Panc1 (cell line): ENCODE measurements around the gene ANTXR2. TPM values are rescaled to one million over a fixed set of nuclear protein-coding genes. Genes with fewer than 3 reads are reported as not detected.

Source experiments
- ATAC-seq: fragments of 200-7000 bp; cut with Tn5 transposase; 2 replicates; pipeline ENCODE4 v1.9.1; 2020; ENCODE audit warnings: mild to moderate bottlenecking, moderate library complexity
- BruUV-seq: library from RNA; stranded (reverse); fragments of 400-500 nt; replicated peaks from 2 replicates; lab custom pipeline; 2021; lab: Mats Ljungman, UMichigan
- CTCF ChIA-PET: fragments of 300-600 bp; sonication (Branson Sonifier 250); formaldehyde crosslinking; loops from one replicate; lab custom pipeline; 2022; ENCODE audit warnings: antibody characterized with exemption; lab: Charles Lee
- POLR2A ChIA-PET: fragments of 300-600 bp; sonication (Branson Sonifier 250); formaldehyde crosslinking; loops from one replicate; lab custom pipeline; 2022; ENCODE audit warnings: antibody characterized with exemption; lab: Charles Lee
- DNase-seq: peaks from one replicate; pipeline ENCODE4 v3.0.0-alpha.2; 2010; ENCODE audit warnings: low read depth, low spot score
- H3K27ac ChIP-seq: 2 replicates; pipeline ENCODE4 v1.5.1; 2011; ENCODE audit warnings: mild to moderate bottlenecking, low read length, inconsistent platforms
- H3K27me3 ChIP-seq: fragments of 200-500 bp; sonication (Bioruptor generic); 2 replicates; pipeline ENCODE4 v1.6.0; 2014; ENCODE audit warnings: low read length, inconsistent platforms; ENCODE audit not compliant: control insufficient read depth, insufficient read depth
- H3K36me3 ChIP-seq: fragments of 200-500 bp; sonication (Bioruptor generic); 2 replicates; pipeline ENCODE4 v1.5.1; 2014; ENCODE audit warnings: inconsistent platforms, mild to moderate bottlenecking, low read length, moderate library complexity; ENCODE audit not compliant: control insufficient read depth, insufficient read depth
- H3K4me1 ChIP-seq: 2 replicates; pipeline ENCODE4 v1.5.1; 2011; ENCODE audit warnings: inconsistent platforms, mild to moderate bottlenecking, low read length, moderate library complexity; ENCODE audit not compliant: control insufficient read depth, insufficient read depth
- H3K4me3 ChIP-seq, 2 experiments: 2 replicates each; pipeline ENCODE4 v1.5.1; 2011 to 2012; ENCODE audit warnings: low read depth in 2 of 2, low read length in 2 of 2, mild to moderate bottlenecking in 2 of 2, inconsistent platforms in 1 of 2, moderate library complexity in 1 of 2
- H3K9me3 ChIP-seq: fragments of 200-500 bp; sonication (Bioruptor generic); 2 replicates; pipeline ENCODE4 v1.5.1; 2014; ENCODE audit warnings: low read depth, mild to moderate bottlenecking, inconsistent platforms, low read length, moderate library complexity; ENCODE audit not compliant: control insufficient read depth, insufficient read depth
- POLR2AphosphoS5 ChIP-seq: IDR thresholded peaks from 2 replicates; pipeline ENCODE4 v1.6.1; 2012; ENCODE audit warnings: mild to moderate bottlenecking, low read depth, low read length, moderate library complexity
- SIN3A ChIP-seq: IDR thresholded peaks from 2 replicates; pipeline ENCODE4 v1.6.1; 2012; ENCODE audit warnings: low read depth, mild to moderate bottlenecking, low read length, moderate library complexity, borderline replicate concordance; ENCODE audit not compliant: insufficient read depth
- TCF7L2 ChIP-seq: IDR thresholded peaks from 2 replicates; pipeline ENCODE4 v1.6.1; 2011; ENCODE audit warnings: mild to moderate bottlenecking, low read depth, low read length, inconsistent platforms
- in situ Hi-C: cut with HindIII; loops from 2 replicates; pipeline ENCODE4 v1.10.0; 2016; ENCODE audit warnings: low sequenced_read_pairs, low pct_unique_long_range_greater_than_20kb
- intact Hi-C: fragments of 100-400 bp; cut with micrococcal nuclease; formaldehyde crosslinking; loops from one replicate; pipeline ENCODE4 v1.10.0; 2022; ENCODE audit not compliant: unreplicated experiment
- total RNA-seq: library from RNA; stranded (reverse); gene quantifications from one replicate; pipeline ENCODE4 v1.2.1, GENCODE V29; 2021; ENCODE audit not compliant: unreplicated experiment
- TF ChIP-seq, protein P1 (sequence below), 2 experiments: IDR thresholded peaks; 2 replicates each; pipeline ENCODE4 v1.6.1; 2011 to 2012; ENCODE audit warnings: low read depth in 2 of 2, control low read depth in 1 of 2, low read length in 1 of 2, mild to moderate bottlenecking in 1 of 2, moderate library complexity in 1 of 2; ENCODE audit not compliant: insufficient read depth in 1 of 2
- TF ChIP-seq, protein P2 (sequence below): fragments of 450-650 bp; IDR thresholded peaks from 2 replicates; pipeline ENCODE4 v1.5.1; 2017; ENCODE audit warnings: mild to moderate bottlenecking

Gene ANTXR2
- total RNA-seq, 1 experiment from 2014 or later = 27.8 TPM

DNA sequence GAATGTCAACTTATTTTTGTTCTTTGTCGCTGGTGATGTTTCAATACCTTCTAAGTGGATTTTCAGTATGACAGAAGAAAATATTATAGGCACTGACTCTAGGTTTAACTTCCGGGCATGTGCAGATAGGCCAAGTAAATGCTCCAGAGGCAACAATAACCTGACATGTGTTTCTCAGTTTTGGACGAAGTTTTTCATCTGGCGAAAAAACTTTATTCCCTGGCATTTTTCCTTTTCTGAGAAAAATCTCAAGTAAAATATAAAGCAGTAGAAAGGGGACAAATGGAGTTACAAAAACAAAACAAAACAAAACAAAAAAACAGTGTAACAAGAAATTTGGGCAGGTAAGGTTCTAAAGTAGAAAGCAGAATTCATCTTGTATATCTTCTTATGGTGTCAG, 173.5 kb downstream of the ANTXR2 start:
- no peak overlapping the region for H3K4me3 ChIP-seq
- peaks cover 2% of the 10 kb centered on the region; the same call in 1 of the 2 replicates for H3K36me3 ChIP-seq
- intact Hi-C loops (no loop called here), in situ Hi-C loops (no loop called here)
- no peaks in the 10 kb centered on the region for H3K9me3 ChIP-seq
- ATAC-seq = no peak
- BruUV-seq = no TSS peak
- H3K27ac ChIP-seq = no peak overlapping the region
- TF ChIP-seq TCF7L2 = no peak
- TF ChIP-seq, protein P1, sequence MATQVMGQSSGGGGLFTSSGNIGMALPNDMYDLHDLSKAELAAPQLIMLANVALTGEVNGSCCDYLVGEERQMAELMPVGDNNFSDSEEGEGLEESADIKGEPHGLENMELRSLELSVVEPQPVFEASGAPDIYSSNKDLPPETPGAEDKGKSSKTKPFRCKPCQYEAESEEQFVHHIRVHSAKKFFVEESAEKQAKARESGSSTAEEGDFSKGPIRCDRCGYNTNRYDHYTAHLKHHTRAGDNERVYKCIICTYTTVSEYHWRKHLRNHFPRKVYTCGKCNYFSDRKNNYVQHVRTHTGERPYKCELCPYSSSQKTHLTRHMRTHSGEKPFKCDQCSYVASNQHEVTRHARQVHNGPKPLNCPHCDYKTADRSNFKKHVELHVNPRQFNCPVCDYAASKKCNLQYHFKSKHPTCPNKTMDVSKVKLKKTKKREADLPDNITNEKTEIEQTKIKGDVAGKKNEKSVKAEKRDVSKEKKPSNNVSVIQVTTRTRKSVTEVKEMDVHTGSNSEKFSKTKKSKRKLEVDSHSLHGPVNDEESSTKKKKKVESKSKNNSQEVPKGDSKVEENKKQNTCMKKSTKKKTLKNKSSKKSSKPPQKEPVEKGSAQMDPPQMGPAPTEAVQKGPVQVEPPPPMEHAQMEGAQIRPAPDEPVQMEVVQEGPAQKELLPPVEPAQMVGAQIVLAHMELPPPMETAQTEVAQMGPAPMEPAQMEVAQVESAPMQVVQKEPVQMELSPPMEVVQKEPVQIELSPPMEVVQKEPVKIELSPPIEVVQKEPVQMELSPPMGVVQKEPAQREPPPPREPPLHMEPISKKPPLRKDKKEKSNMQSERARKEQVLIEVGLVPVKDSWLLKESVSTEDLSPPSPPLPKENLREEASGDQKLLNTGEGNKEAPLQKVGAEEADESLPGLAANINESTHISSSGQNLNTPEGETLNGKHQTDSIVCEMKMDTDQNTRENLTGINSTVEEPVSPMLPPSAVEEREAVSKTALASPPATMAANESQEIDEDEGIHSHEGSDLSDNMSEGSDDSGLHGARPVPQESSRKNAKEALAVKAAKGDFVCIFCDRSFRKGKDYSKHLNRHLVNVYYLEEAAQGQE (IDR thresholded peaks at IDR 0.05; ENCODE audit: insufficient read depth in 1 of 2, low read depth in 2 of 2, low read length in 1 of 2) = no peak
- TF ChIP-seq, protein P2, sequence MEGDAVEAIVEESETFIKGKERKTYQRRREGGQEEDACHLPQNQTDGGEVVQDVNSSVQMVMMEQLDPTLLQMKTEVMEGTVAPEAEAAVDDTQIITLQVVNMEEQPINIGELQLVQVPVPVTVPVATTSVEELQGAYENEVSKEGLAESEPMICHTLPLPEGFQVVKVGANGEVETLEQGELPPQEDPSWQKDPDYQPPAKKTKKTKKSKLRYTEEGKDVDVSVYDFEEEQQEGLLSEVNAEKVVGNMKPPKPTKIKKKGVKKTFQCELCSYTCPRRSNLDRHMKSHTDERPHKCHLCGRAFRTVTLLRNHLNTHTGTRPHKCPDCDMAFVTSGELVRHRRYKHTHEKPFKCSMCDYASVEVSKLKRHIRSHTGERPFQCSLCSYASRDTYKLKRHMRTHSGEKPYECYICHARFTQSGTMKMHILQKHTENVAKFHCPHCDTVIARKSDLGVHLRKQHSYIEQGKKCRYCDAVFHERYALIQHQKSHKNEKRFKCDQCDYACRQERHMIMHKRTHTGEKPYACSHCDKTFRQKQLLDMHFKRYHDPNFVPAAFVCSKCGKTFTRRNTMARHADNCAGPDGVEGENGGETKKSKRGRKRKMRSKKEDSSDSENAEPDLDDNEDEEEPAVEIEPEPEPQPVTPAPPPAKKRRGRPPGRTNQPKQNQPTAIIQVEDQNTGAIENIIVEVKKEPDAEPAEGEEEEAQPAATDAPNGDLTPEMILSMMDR = no peak
- TF ChIP-seq POLR2AphosphoS5 = no peak
- no peak for TF ChIP-seq SIN3A
- ChIA-PET CTCF (no interaction called here), POLR2A (no interaction called here)
- DNase-seq = no peak
- H3K4me1 ChIP-seq = no peaks in the 10 kb centered on the region
- H3K27me3 ChIP-seq = no peaks in the 10 kb centered on the region

DNA sequence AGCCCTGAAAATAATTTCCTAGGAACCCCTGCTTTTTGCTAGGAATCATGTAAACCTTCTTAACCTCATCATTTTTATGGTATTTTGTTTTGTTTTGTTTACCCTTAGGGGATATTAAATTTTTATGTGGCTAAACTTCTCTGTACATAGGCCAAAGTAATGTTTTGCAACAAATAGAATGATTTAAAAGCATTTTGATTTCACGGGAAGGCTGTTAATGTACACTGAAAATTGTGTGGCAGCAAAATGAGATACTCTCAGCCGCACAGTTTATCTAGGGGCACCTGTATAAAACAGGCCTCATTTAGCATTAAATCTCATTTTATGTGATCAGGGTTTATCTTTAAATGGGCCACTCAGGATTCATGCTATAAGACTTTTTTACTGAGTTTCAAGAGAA, 175.0 kb downstream of the ANTXR2 start:
- intact Hi-C loops = no loop called here
- BruUV-seq = no TSS peak
- DNase-seq = no peak
- CTCF ChIA-PET = no interaction called here
- POLR2A ChIA-PET = no interaction called here
- ATAC-seq = no peak
- no peaks in the 10 kb centered on the region for H3K27me3 ChIP-seq
- no peaks in the 10 kb centered on the region for H3K4me1 ChIP-seq
- in situ Hi-C loops = no loop called here
- TF ChIP-seq SIN3A = no peak
- TF ChIP-seq, protein P2 = no peak
- TF ChIP-seq, protein P1 (IDR thresholded peaks at IDR 0.05; ENCODE audit: insufficient read depth in 1 of 2, low read depth in 2 of 2, low read length in 1 of 2) = no peak
- TF ChIP-seq POLR2AphosphoS5 = no peak
- no peak for TF ChIP-seq TCF7L2
- H3K36me3 ChIP-seq = no peaks in the 10 kb centered on the region
- H3K9me3 ChIP-seq = no peaks in the 10 kb centered on the region
- H3K4me3 ChIP-seq = no peak overlapping the region
- no peak overlapping the region for H3K27ac ChIP-seq
